HepG2 (cell line): ENCODE measurements around the gene B4GALT5. TPM values are rescaled to one million over a fixed set of nuclear protein-coding genes. Genes with fewer than 3 reads are reported as not detected.

Source experiments
- ATAC-seq: fragments of 200-7000 bp; cut with Tn5 transposase; 3 replicates; pipeline ENCODE4 v1.9.1; 2020; ENCODE audit warnings: mild to moderate bottlenecking, moderate library complexity
- BruUV-seq: library from RNA; stranded (reverse); fragments of 400-500 nt; replicated peaks from 2 replicates; lab custom pipeline; 2021; lab: Mats Ljungman, UMichigan
- CTCF ChIA-PET: fragments of 300-600 bp; formaldehyde crosslinking; extraction: SDS; loops from one replicate; lab custom pipeline; 2021; ENCODE audit warnings: low total read pairs, inconsistent platforms, low intra/inter-chr PET ratio; lab: Yijun Ruan, JAX
- POLR2A ChIA-PET: fragments of 350-600 bp; sonication (Branson Sonifier 250); formaldehyde crosslinking; loops from one replicate; lab custom pipeline; 2020; ENCODE audit warnings: antibody characterized with exemption, inconsistent platforms; lab: Yijun Ruan, JAX
- DNase-seq: peaks from one replicate; pipeline ENCODE4 v3.0.0-alpha.2; 2015; ENCODE audit warnings: low spot score
- FAIRE-seq: peaks from 3 replicates; lab custom pipeline; 2011; peaks lifted over from hg19 to GRCh38; lab: Jason Lieb, UNC
- H2AFZ ChIP-seq: one replicate; pipeline ENCODE4 v1.6.1; 2011; ENCODE audit warnings: low read length, inconsistent platforms
- H3K27ac ChIP-seq: fragments of 300-600 bp; 3 replicates; pipeline ENCODE4 v1.8.0; 2011; ENCODE audit warnings: mixed run types, mild to moderate bottlenecking, mixed read lengths, low read length, inconsistent platforms; ENCODE audit not compliant: insufficient read depth; ENCODE audit errors: extremely low read length
- H3K27me3 ChIP-seq, 2 experiments: fragments of 200-600 bp in 1 of 2; 2 replicates in 1 of 2; 3 replicates in 1 of 2; pipeline versions ENCODE4 v1.6.0 to v1.8.0; 2011; ENCODE audit warnings: low read length in 2 of 2, mild to moderate bottlenecking in 2 of 2, moderate library complexity in 2 of 2, inconsistent platforms in 1 of 2; ENCODE audit not compliant: insufficient read depth in 2 of 2, control insufficient read depth in 1 of 2
- H3K36me3 ChIP-seq, 2 experiments: fragments of 200-600 bp in 1 of 2; replicated peaks in 1 of 2; 2 replicates in 1 of 2; 3 replicates in 1 of 2; pipeline versions ENCODE4 v1.5.1 to v1.8.0; 2011; ENCODE audit warnings: low read length in 2 of 2, inconsistent platforms in 1 of 2; ENCODE audit not compliant: insufficient read depth in 2 of 2, control insufficient read depth in 1 of 2
- H3K4me1 ChIP-seq: 2 replicates; pipeline ENCODE4 v1.5.1; 2012; ENCODE audit warnings: low read length, inconsistent platforms; ENCODE audit not compliant: insufficient read depth
- H3K4me2 ChIP-seq: 2 replicates; pipeline ENCODE4 v1.6.0; 2011; ENCODE audit warnings: low read depth, low read length, inconsistent platforms
- H3K4me3 ChIP-seq, 3 experiments: fragments of 200-600 bp in 1 of 3; sonication (generic), shearing (Covaris generic) in 1 of 3; replicated peaks in 1 of 3; 2 replicates each; pipeline ENCODE4 v1.5.1; 2011 to 2016; ENCODE audit warnings: low read length in 3 of 3, inconsistent platforms in 2 of 3, low read depth in 2 of 3, mild to moderate bottlenecking in 2 of 3, control low read depth in 1 of 3, mixed read lengths in 1 of 3; ENCODE audit not compliant: insufficient read depth in 1 of 3
- H3K79me2 ChIP-seq: one replicate; pipeline ENCODE4 v1.6.1; 2011; ENCODE audit warnings: low read length, inconsistent platforms; ENCODE audit not compliant: insufficient read depth
- H3K9ac ChIP-seq: 2 replicates; pipeline ENCODE4 v1.6.0; 2011; ENCODE audit warnings: mild to moderate bottlenecking, low read depth, low read length, inconsistent platforms; ENCODE audit not compliant: insufficient read depth
- H3K9me3 ChIP-seq: 2 replicates; pipeline ENCODE4 v1.5.1; 2012; ENCODE audit warnings: mild to moderate bottlenecking, low read length
- H4K20me1 ChIP-seq: 2 replicates; pipeline ENCODE4 v1.6.0; 2011; ENCODE audit warnings: inconsistent platforms, mild to moderate bottlenecking, low read length, moderate library complexity; ENCODE audit not compliant: insufficient read depth
- ARID2 ChIP-seq: sonication (generic); formaldehyde crosslinking; IDR thresholded peaks from 2 replicates; pipeline ENCODE4 v1.8.1; 2022; ENCODE audit warnings: mild to moderate bottlenecking, missing genetic modification reagents, borderline replicate concordance
- FOXJ3 ChIP-seq: sonication (generic); formaldehyde crosslinking; IDR thresholded peaks from 2 replicates; pipeline ENCODE4 v1.4.0; 2020; ENCODE audit warnings: missing genetic modification reagents, mild to moderate bottlenecking, borderline replicate concordance
- MATR3 ChIP-seq: sonication (generic); formaldehyde crosslinking; IDR thresholded peaks from 2 replicates; pipeline ENCODE4 v1.4.0; 2020; ENCODE audit warnings: missing genetic modification reagents
- ZNF335 ChIP-seq: sonication (generic); formaldehyde crosslinking; IDR thresholded peaks from 2 replicates; pipeline ENCODE4 v1.4.0; 2020; ENCODE audit warnings: missing genetic modification reagents
- ZNF766 ChIP-seq: sonication (generic); formaldehyde crosslinking; IDR thresholded peaks from 2 replicates; pipeline ENCODE4 v1.5.0; 2020; ENCODE audit warnings: missing genetic modification reagents, borderline replicate concordance
- WGBS: methylation state at CpG from one replicate; pipeline ENCODE4 v1.1.6; 2017; ENCODE audit warnings: low lambda C conversion rate; 5-methylcytosine and 5-hydroxymethylcytosine counted together
- in situ Hi-C: cut with HindIII; loops from 2 replicates; pipeline ENCODE4 v1.10.0; 2017; ENCODE audit warnings: low pct_unique_long_range_greater_than_20kb; ENCODE audit not compliant: extremely low pct_ligation_motif_present
- intact Hi-C: fragments of 100-400 bp; cut with micrococcal nuclease; formaldehyde crosslinking; loops from one replicate; pipeline ENCODE4 v1.10.0; 2022; ENCODE audit not compliant: unreplicated experiment
- polyA plus RNA-seq, 8 experiments: library from polyadenylated mRNA; depleted of rRNA in 3 of 8; stranded (reverse) in 7 of 8; unstranded in 1 of 8; fragments of >200 nt; fragmentation: Illumina TruSeq in 4 of 8; extraction: Trizol in 4 of 8; gene quantifications; 2 replicates each; pipeline versions ENCODE4 v1.2.1 to v1.2.3, GENCODE V29; 2011 to 2016; ENCODE audit warnings: low read depth in 4 of 8, missing spikeins in 1 of 8, mixed read lengths in 1 of 8; ENCODE audit not compliant: insufficient read depth in 1 of 8
- total RNA-seq, 5 experiments: library from RNA; depleted of rRNA; stranded (reverse); fragments of >200 nt; fragmentation: Illumina TruSeq; extraction: Trizol; gene quantifications; 2 replicates each; pipeline ENCODE4 v1.2.3, GENCODE V29; 2016; ENCODE audit warnings: low read depth in 1 of 5
- TF ChIP-seq, protein P1 (sequence below): sonication (generic); formaldehyde crosslinking; IDR thresholded peaks from 2 replicates; pipeline ENCODE4 v1.5.0; 2020; ENCODE audit warnings: mild to moderate bottlenecking, missing genetic modification reagents, moderate library complexity
- TF ChIP-seq, protein P2 (sequence below): sonication (generic); formaldehyde crosslinking; IDR thresholded peaks from 2 replicates; pipeline ENCODE4 v1.8.0; 2022; ENCODE audit warnings: missing genetic modification reagents, mild to moderate bottlenecking, inconsistent platforms, borderline replicate concordance

B4GALT5 gene
- total and polyA plus RNA-seq, 2 of the 13 experiments (the other 11 are each of a cell fraction or from before 2014, with no cell fraction given) = 27.3 to 30.9 TPM

DNA sequence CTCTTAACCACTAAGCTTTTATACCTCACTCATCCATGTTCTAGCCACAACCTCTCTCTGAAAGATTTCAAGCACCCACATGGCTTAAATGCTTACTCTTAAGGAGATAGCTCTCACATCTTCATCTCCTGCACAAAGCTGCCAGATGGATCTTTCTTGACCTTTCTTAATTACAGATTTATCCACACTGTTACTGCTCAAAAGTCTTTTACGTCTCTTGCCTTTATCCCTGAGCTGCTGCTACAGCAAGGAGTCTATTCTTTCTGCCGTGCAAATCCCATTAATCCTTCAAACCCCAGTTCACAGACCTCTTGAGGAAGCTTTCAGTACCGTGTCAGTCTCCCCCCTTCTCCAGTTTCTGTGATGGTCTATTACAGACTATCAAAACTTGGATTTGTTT is 54.6 kb downstream of the B4GALT5 start:
- no peak for DNase-seq
- CTCF ChIA-PET = no interaction called here
- Histone ChIP-seq H3K4me1 (peaks cover 70% of the 10 kb centered on the region), H3K27ac (no peak overlapping the region), H2AFZ (no peak overlapping the region), H3K9me3 (no peaks in the 10 kb centered on the region), H3K79me2 (peaks cover 76% of the 10 kb centered on the region), H4K20me1 (peaks cover 3% of the 10 kb centered on the region; the same call in 1 of the 2 replicates), H3K4me3 (no peak overlapping the region), H3K36me3 (peaks cover 11 to 22% of the 10 kb centered on the region in 2 experiments), H3K27me3 (no peaks in the 10 kb centered on the region), H3K4me2 (no peak overlapping the region), H3K9ac (no peak overlapping the region)
- BruUV-seq = no TSS peak
- in situ Hi-C loops (no loop called here), intact Hi-C loops (no loop called here)
- no peak for TF ChIP-seq ARID2 (CRISPR knock-in tag)
- TF ChIP-seq, protein P1, sequence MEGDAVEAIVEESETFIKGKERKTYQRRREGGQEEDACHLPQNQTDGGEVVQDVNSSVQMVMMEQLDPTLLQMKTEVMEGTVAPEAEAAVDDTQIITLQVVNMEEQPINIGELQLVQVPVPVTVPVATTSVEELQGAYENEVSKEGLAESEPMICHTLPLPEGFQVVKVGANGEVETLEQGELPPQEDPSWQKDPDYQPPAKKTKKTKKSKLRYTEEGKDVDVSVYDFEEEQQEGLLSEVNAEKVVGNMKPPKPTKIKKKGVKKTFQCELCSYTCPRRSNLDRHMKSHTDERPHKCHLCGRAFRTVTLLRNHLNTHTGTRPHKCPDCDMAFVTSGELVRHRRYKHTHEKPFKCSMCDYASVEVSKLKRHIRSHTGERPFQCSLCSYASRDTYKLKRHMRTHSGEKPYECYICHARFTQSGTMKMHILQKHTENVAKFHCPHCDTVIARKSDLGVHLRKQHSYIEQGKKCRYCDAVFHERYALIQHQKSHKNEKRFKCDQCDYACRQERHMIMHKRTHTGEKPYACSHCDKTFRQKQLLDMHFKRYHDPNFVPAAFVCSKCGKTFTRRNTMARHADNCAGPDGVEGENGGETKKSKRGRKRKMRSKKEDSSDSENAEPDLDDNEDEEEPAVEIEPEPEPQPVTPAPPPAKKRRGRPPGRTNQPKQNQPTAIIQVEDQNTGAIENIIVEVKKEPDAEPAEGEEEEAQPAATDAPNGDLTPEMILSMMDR (CRISPR knock-in tag) = no peak
- no peak for FAIRE-seq
- WGBS = 97% methylated on average over 3 of the region's 3 CpGs
- POLR2A ChIA-PET = interaction anchor here (0.9 to 1.2 kb wide), 3 partner anchors 10 to 154 kb away, joined by 3 read pairs; partner anchors contain the start of gene SLC9A8
- ATAC-seq = no peak

DNA sequence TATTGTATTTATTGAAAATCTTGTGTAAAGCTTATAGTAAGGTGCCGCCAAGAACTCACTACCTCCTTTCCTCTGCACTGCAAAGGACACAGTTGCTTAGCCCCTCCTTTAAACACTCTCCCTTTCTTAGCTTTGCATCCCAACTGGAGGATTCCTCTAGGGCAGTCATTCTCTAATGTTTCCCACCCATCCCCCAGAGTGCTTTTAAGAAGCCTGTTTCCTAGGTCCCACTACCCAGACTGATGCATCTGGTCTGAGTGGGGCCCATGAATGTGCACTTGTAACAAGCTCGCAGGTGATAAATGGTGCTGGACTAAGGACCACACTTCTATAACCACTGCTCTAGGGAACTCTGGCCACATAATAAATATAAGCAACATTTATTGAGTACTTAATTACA is 55.2 kb downstream of the B4GALT5 start:
- Histone ChIP-seq H3K9ac (no peak overlapping the region), H3K79me2 (peaks cover 71% of the 10 kb centered on the region), H4K20me1 (0 out of 2 replicates have a peak, but pooled peaks cover 3% of the 10 kb centered on the region), H3K27me3 (no peaks in the 10 kb centered on the region), H3K4me3 (no peak overlapping the region), H3K4me2 (no peak overlapping the region), H3K9me3 (no peaks in the 10 kb centered on the region), H3K4me1 (peaks cover 70% of the 10 kb centered on the region), H3K36me3 (peaks cover 14 to 27% of the 10 kb centered on the region in 2 experiments), H2AFZ (no peak overlapping the region), H3K27ac (no peak overlapping the region)
- DNase-seq (no peak), FAIRE-seq (no peak), ATAC-seq (no peak)
- no TSS peak for BruUV-seq
- ChIA-PET POLR2A (interaction anchor here (0.9 to 1.2 kb wide), 4 partner anchors 10 to 246 kb away, joined by 3 read pairs; partner anchors contain the start of gene SLC9A8), CTCF (no interaction called here)
- in situ Hi-C loops = no loop called here
- TF ChIP-seq, protein P2, sequence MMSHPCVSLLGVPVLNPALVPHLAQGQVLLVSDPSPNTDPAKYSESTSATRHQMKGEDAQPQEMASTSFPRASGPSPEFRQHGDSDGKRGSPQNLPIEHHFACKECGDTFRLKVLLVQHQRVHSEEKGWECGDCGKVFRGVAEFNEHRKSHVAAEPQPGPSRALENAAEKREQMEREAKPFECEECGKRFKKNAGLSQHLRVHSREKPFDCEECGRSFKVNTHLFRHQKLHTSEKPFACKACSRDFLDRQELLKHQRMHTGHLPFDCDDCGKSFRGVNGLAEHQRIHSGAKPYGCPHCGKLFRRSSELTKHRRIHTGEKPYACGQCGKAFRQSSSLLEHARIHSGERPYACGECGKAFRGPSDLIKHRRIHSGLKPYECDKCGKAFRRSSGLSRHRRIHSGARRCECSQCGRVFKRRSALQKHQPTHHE (CRISPR knock-in tag) = no peak
- no peak for TF ChIP-seq MATR3 (CRISPR knock-in tag)
- TF ChIP-seq ZNF335 (CRISPR knock-in tag) = no peak
- TF ChIP-seq FOXJ3 = no peak
- TF ChIP-seq ZNF766 (CRISPR knock-in tag) = no peak
- intact Hi-C loops = no loop called here
- WGBS = 96% methylated on average over 2 of the region's 2 CpGs
